Measurements from ENCODE around the gene KCNA1. TPM values are rescaled to one million over a fixed set of nuclear protein-coding genes. Genes with fewer than 3 reads are reported as not detected.

KCNA1 gene
- total RNA-seq, 8 experiments from 2014 or later, result under 0.01 to 1.5 (median 0.10) TPM; not detected in 1

DNA sequence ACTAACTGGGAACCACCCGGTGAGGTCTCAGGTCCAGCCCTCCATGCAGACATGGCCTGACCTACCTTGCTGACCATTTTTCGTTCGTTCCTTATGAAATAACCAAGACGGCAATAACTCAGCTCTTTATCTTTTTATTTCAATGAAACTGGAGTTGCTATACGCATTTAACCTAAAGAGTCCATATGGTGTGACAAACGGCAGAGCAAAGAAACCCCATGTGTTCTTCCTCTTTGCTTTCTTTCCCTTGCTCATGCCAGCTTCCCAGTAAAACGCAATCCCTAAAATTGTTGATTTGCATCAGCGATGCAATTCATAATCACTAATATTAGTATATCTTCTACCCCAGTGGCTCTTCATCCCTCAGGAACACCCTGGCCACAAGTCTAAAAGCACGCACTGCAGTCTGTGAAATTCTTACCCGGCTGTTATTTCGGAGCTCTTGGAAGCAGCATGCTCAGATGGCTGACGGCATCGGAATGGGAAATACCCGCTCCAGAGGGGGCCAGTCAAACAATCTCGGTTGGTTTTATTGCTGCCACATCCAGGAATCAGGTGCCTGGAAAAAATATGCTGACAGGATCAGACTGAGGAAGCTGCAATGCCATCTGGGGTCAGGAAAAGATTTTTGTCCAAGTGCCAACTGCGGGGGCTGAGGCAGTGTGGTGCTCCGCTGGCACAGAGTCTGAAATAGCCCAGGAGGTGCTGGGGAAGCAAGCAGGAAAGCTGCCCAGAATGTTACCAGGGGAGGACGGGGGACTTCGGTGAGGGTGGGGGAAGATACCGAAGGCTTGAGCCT lies 28.2 kb upstream of the KCNA1 start:
- in situ Hi-C loops (cut with MboI; ENCODE audit: low pct_unique_long_range_greater_than_20kb in 2 of 9, low sequenced_read_pairs in 9 of 9, unreplicated experiment in 9 of 9), result no loop called here
- ATAC-seq (replicated peaks in 6 of 8), result no peak
- WGBS, 10 experiments, result 39 to 97% (median 78%) methylated on average over 6 to 17 of the region's 20 CpGs; no CpG with 5 or more reads in 1 of the 10 experiments

DNA sequence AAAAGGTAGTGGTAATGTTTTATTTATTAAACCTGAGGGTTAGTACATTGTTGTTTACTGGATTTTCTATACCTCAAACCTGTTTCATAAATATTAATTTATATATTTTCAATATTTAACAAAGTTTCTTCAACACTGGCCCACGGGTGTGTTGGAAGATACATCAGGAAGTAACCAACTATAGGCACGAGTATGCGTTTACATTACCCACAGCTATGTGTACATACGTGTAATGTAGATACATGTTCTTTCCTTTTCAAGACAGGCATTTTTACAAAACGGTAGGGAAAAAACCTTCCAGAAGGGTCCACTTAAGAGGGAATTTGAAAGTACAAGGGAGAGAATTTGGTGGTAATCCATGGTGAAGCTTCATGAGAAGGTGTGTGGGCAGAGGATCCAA lies 17.8 kb upstream of the KCNA1 start:
- Histone ChIP-seq H3K27ac (no peak overlapping the region), H3K4me3 (no peak overlapping the region), H3K4me1 (replicated peaks in 1 of 2) (no peaks in the 10 kb centered on the region)
- ATAC-seq (replicated peaks in 6 of 8), result no peak
- 24 to 83% (median 57%) methylated on average over 1 to 5 of the region's 5 CpGs; no CpG with 5 or more reads in 1 of the 10 experiments for WGBS, 10 experiments
- in situ Hi-C loops (cut with MboI; ENCODE audit: low pct_unique_long_range_greater_than_20kb in 2 of 9, low sequenced_read_pairs in 9 of 9, unreplicated experiment in 9 of 9), result no loop called here

More for the DNA sequence above, 28.2 kb upstream of the KCNA1 start:
- Histone ChIP-seq H3K27ac (no peak overlapping the region), H3K4me3 (no peak overlapping the region), H3K4me1 (replicated peaks in 1 of 2) (no peaks in the 10 kb centered on the region)

DNA sequence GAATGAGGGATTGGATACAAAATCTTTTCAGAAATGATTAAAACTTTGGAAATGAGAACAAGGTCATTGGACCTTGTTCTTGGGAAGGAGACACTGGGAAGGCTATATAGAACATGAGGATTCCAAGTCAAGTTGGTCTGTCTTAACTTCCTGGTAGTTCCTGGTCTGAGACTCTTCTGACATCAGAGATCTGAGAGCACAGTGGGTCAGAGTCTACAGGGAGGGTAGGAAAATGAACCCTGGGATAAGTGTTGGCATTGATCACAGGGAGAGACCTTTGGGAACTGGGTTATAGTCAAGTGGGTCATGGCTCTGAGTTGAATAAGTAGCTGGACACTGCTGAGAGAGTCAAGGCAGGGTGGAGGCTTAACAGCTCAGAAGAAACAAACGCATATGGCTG lies 17.3 kb upstream of the KCNA1 start:
- 0 to 100% (median 48%) methylated on average over 1 of the region's 1 CpG; no CpG with 5 or more reads in 2 of the 10 experiments for WGBS, 10 experiments
- in situ Hi-C loops (cut with MboI; ENCODE audit: low pct_unique_long_range_greater_than_20kb in 2 of 9, low sequenced_read_pairs in 9 of 9, unreplicated experiment in 9 of 9), result no loop called here
- no peak overlapping the region for H3K27ac ChIP-seq
- no peak overlapping the region for H3K4me3 ChIP-seq
- no peak for ATAC-seq (replicated peaks in 6 of 8)
- no peaks in the 10 kb centered on the region for H3K4me1 ChIP-seq (replicated peaks in 1 of 2)

DNA sequence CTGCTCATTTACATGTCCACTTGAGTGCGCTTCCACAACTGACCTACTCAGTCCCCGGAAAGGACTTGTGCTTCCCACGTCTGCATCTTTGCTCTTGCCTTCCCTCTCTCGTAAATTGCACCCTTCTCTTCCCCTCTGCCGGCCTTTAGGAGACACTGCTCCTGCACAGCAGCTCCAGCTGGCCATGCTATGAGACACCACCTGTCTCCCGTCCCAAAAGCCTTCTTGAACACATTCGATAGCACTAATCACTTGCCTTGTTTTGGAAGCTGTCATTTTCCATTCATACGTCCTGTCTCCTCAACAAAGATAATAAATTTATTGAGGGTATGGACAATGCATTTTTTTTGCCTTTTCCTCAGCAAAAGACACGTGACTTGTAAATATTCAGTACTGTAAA lies 15.7 kb upstream of the KCNA1 start:
- no peak for ATAC-seq (replicated peaks in 6 of 8)
- in situ Hi-C loops (cut with MboI; ENCODE audit: low pct_unique_long_range_greater_than_20kb in 2 of 9, low sequenced_read_pairs in 9 of 9, unreplicated experiment in 9 of 9), result no loop called here
- 20 to 88% (median 60%) methylated on average over 1 to 7 of the region's 9 CpGs; no CpG with 5 or more reads in 1 of the 10 experiments for WGBS, 10 experiments

DNA sequence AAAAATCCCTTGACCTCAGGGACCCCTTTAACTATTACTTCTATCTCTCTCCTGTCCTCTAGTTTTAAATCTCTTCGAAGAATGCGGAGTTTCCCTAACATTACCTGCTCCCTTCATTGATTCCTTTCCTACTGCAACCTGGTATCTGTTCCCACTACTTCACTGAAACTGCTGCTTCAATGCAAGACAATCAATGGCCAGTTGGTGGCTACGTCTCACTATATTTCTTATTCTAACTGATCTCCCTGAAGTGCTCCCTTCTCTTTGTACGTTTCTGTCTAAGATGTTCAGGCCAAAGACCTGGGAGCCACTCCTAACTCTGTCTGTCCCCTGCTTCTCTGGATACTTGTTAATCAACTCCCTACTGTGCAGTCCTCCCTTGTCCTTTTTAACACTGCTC lies 10.3 kb upstream of the KCNA1 start:
- Histone ChIP-seq H3K4me1 (replicated peaks in 1 of 2) (no peaks in the 10 kb centered on the region), H3K4me3 (no peak overlapping the region), H3K27ac (no peak overlapping the region)
- WGBS, 10 experiments, result 0 to 76% (median 60%) methylated on average over 1 to 4 of the region's 4 CpGs
- no peak for ATAC-seq (replicated peaks in 6 of 8)
- in situ Hi-C loops (cut with MboI; ENCODE audit: low pct_unique_long_range_greater_than_20kb in 2 of 9, low sequenced_read_pairs in 9 of 9, unreplicated experiment in 9 of 9), result no loop called here

More for the DNA sequence above, 15.7 kb upstream of the KCNA1 start:
- Histone ChIP-seq H3K4me1 (replicated peaks in 1 of 2) (no peaks in the 10 kb centered on the region), H3K27ac (no peak overlapping the region), H3K4me3 (no peak overlapping the region)

DNA sequence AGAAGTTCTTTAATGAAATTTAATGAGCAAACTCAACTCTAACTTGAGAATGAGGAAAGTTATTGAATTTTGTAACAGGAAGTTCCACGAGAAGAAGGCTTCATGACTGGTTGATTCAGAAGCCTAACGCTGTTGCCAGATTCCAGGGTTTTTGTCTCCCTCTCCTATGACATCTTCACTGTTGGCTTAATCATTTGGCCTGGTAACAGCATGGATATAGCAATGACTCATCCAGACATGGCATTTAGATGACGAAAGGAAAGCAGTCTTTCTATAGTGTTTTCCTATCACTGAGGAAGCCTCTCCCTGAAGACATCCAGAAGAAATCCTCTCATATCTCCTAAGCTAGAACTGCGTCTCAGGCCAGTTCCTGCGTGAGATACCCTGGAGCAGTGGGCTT lies 9.4 kb upstream of the KCNA1 start:
- WGBS, 10 experiments, result 0 to 89% (median 62%) methylated on average over 1 to 5 of the region's 5 CpGs
- Histone ChIP-seq H3K27ac (no peak overlapping the region), H3K4me3 (no peak overlapping the region), H3K4me1 (replicated peaks in 1 of 2) (no peaks in the 10 kb centered on the region)
- peak in 4 of 8 experiments; percentile 41 to 86 (median 62) for ATAC-seq (replicated peaks in 6 of 8)
- in situ Hi-C loops (cut with MboI; ENCODE audit: low pct_unique_long_range_greater_than_20kb in 2 of 9, low sequenced_read_pairs in 9 of 9, unreplicated experiment in 9 of 9), result no loop called here

DNA sequence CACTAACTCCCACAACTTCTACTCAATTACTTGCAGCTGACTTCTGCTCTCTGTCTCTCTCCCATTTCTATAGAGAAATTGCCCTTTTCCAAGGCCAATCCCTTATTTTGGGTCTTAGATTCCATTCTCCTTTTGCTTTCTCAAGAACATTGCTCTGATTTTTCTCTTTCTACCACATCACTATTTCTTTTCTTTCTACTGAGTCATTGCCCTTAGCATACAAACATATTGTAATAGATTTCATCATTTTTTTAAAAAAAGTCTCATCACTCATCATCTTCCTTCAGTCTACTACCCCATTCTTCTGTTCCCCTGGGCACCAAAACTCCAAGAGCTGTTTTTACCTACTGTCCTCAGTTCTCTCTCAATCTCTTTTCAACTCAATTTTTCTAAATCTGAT lies 4.4 kb upstream of the KCNA1 start:
- Histone ChIP-seq H3K4me1 (replicated peaks in 1 of 2) (peaks cover 8 to 12% of the 10 kb centered on the region in 2 donors), H3K4me3 (no peak overlapping the region), H3K27ac (no peak overlapping the region)
- in situ Hi-C loops (cut with MboI; ENCODE audit: low pct_unique_long_range_greater_than_20kb in 2 of 9, low sequenced_read_pairs in 9 of 9, unreplicated experiment in 9 of 9), result no loop called here
- ATAC-seq (replicated peaks in 6 of 8), result no peak

DNA sequence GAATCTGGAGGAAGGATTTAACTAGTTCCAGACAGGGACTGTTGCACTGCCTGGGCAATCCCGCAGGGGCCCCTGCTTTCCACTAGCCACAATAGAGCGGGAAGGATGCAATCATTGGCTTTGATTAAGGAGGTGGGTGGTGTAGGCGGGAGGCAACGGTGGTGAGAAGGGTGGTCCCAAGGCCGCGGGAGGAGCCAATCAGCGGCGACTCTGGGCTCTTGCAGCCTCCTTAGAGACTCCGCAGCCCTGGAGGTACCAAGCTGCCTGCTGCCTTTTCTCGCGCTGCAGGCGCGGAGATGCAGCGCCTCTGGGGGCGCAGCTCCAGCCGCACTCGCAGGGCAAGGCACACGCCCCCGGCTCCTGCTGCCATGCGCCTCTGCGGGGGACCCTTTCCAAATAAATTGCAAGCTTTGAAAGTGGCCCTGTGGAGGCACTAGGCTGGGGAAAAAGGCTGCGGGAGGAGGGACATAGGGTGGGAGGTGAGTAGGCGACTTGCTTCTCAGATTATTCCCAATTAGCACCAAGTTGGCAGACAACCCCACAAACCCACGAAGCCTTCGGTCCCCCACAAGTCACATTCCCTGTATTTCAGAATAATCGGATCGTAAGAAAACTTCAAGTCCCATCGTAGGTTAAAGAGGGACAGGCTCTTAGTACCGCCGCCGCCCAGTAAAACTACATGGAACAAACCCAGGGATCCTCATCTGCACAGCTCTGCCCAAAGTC lies 858 bp upstream of the KCNA1 start:
- Histone ChIP-seq H3K4me3 (peak overlapping the region in 3 of 5 donors; percentile 11 to 37 (median 23)), H3K27ac (no peak overlapping the region), H3K4me1 (replicated peaks in 1 of 2) (peaks cover 8 to 19% of the 10 kb centered on the region in 2 donors)
- WGBS, 10 experiments, result 0 to 3% (median 0%) methylated on average over 1 to 18 of the region's 31 CpGs; no CpG with 5 or more reads in 2 of the 10 experiments
- in situ Hi-C loops (cut with MboI; ENCODE audit: low pct_unique_long_range_greater_than_20kb in 2 of 9, low sequenced_read_pairs in 9 of 9, unreplicated experiment in 9 of 9), result no loop called here
- ATAC-seq (replicated peaks in 6 of 8), result peak in 6 of 8 experiments; percentile 67 to 97 (median 94)

DNA sequence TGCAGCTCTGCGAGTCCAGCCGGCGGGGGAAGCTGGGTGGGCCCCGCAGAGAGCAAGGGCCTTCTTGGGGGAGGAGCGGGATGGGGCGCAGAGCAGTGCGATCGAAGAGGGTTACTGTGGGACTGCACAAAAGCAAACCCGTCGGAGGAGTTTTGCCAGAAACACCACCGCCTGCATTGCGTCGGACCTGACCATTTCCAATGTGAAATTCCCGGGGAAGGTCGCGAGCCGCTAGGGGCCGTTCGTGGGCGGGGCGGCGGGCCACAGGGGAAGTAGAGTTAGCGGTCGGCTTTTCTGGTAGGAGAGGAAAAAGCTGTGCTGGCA lies 333 bp upstream of the KCNA1 start:
- peak overlapping the region in 4 of 5 donors; percentile 23 to 37 (median 30) for H3K4me3 ChIP-seq
- ATAC-seq (replicated peaks in 6 of 8), result no peak
- in situ Hi-C loops (cut with MboI; ENCODE audit: low pct_unique_long_range_greater_than_20kb in 2 of 9, low sequenced_read_pairs in 9 of 9, unreplicated experiment in 9 of 9), result no loop called here
- H3K27ac ChIP-seq, result no peak overlapping the region
- 0% methylated on average over 3 to 5 of the region's 24 CpGs; no CpG with 5 or more reads in 8 of the 10 experiments for WGBS, 10 experiments
- peaks cover 8 to 19% of the 10 kb centered on the region in 2 donors for H3K4me1 ChIP-seq (replicated peaks in 1 of 2)

DNA sequence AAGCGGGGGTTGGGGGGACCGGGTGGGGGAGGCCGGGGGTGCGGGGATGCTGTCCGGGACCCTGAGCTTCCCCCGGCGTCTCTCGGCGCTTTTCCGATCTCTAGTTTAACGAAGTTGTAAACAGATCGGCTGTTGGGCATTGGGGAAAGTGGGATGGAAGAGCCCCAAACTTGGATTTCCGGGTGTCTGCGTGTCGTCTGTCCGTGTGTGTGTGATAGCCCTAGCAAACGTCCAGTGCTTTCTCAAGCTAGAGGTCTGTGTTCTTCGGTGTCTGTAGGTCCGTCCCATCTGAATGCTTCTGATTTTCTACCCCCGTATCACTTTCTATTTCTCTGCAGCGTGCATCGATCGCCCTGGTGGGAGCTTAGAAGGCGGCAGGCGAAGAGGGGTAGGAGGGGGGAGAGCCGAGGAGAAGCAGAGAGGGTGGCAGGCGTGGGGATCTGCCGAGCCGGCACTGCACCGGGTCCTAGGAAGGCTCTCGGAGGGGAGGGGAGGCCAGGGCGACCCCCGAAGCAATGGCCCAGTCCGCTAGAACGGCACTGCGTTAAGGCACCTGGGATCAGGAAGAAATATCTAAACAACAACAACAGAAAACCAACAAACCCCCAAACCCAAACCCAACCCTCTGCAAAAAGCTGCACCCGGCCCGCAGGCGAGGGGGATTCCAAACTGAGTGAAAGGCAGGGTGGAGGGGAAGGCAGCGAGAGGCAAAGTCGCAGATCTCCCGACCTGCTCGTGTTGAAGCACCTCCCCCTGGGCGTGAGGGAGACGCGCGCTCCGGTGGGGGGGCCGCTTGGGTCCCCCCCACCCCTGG lies 1.0 kb downstream of the KCNA1 start:
- Histone ChIP-seq H3K4me1 (replicated peaks in 1 of 2) (peaks cover 8 to 19% of the 10 kb centered on the region in 2 donors), H3K27ac (no peak overlapping the region), H3K4me3 (peak overlapping the region; percentile 20 to 37 (median 29))
- WGBS, 10 experiments, result 0 to 4% (median 0%) methylated on average over 2 to 30 of the region's 49 CpGs; no CpG with 5 or more reads in 6 of the 10 experiments
- peak in 1 of 8 experiments; percentile 18 for ATAC-seq (replicated peaks in 6 of 8)
- in situ Hi-C loops (cut with MboI; ENCODE audit: low pct_unique_long_range_greater_than_20kb in 2 of 9, low sequenced_read_pairs in 9 of 9, unreplicated experiment in 9 of 9), result no loop called here

DNA sequence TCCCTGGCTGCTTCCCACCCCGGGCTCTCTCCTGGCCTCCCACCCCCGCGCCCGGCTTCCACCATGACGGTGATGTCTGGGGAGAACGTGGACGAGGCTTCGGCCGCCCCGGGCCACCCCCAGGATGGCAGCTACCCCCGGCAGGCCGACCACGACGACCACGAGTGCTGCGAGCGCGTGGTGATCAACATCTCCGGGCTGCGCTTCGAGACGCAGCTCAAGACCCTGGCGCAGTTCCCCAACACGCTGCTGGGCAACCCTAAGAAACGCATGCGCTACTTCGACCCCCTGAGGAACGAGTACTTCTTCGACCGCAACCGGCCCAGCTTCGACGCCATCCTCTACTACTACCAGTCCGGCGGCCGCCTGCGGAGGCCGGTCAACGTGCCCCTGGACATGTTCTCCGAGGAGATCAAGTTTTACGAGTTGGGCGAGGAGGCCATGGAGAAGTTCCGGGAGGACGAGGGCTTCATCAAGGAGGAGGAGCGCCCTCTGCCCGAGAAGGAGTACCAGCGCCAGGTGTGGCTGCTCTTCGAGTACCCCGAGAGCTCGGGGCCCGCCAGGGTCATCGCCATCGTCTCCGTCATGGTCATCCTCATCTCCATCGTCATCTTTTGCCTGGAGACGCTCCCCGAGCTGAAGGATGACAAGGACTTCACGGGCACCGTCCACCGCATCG lies 1.8 kb downstream of the KCNA1 start:
- Histone ChIP-seq H3K4me1 (replicated peaks in 1 of 2) (peaks cover 8 to 19% of the 10 kb centered on the region in 2 donors), H3K4me3 (no peak overlapping the region), H3K27ac (no peak overlapping the region)
- no peak for ATAC-seq (replicated peaks in 6 of 8)
- WGBS, 10 experiments, result 40 to 89% (median 65%) methylated on average over 1 to 30 of the region's 61 CpGs; no CpG with 5 or more reads in 6 of the 10 experiments
- in situ Hi-C loops (cut with MboI; ENCODE audit: low pct_unique_long_range_greater_than_20kb in 2 of 9, low sequenced_read_pairs in 9 of 9, unreplicated experiment in 9 of 9), result no loop called here

DNA sequence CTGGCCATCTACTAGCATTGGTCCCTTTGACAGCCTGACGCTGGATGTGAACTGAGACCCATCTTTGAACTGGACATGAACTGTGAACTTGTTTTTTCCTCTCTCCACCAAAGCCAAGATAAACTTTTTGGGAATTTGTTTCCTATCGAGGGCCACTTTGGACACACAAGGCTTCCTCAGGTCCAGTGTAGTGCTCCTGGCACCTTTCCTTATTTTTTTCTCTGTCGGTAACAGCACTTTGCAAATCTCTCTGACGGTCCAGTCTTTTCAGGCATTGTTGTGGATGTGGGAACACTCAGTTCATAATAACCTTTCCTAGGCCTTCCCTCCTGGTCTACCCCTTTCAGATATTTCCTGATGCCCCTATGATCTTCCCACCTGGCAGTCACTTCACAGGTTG lies 5.0 kb downstream of the KCNA1 start:
- Histone ChIP-seq H3K27ac (no peak overlapping the region), H3K4me3 (no peak overlapping the region), H3K4me1 (replicated peaks in 1 of 2) (peaks cover 0 to 10% of the 10 kb centered on the region in 2 donors)
- 17 to 100% (median 70%) methylated on average over 1 to 4 of the region's 4 CpGs; no CpG with 5 or more reads in 2 of the 10 experiments for WGBS, 10 experiments
- no peak for ATAC-seq (replicated peaks in 6 of 8)
- in situ Hi-C loops (cut with MboI; ENCODE audit: low pct_unique_long_range_greater_than_20kb in 2 of 9, low sequenced_read_pairs in 9 of 9, unreplicated experiment in 9 of 9), result no loop called here

All from motor neuron (in vitro differentiated cells).